Measurements from ENCODE around the gene APOBEC4.

The APOBEC4 gene

GRCh38 chr1:183674886-183675285 is 21.8 kb upstream of the APOBEC4 start:
- no peak for DNase-seq

GRCh38 chr1:183674339-183674738 is 21.2 kb upstream of the APOBEC4 start:
- no peak for DNase-seq

GRCh38 chr1:183673605-183674323 is 20.6 kb upstream of the APOBEC4 start:
- DNase-seq, result no peak

GRCh38 chr1:183670169-183670568 is 17.1 kb upstream of the APOBEC4 start:
- DNase-seq, result no peak

GRCh38 chr1:183656355-183656754 is 3.2 kb upstream of the APOBEC4 start:
- DNase-seq, result no peak

GRCh38 chr1:183655562-183656075 is 2.5 kb upstream of the APOBEC4 start:
- DNase-seq, result peak in 1 of 2 experiments; percentile 68

GRCh38 chr1:183654706-183655105 is 1.6 kb upstream of the APOBEC4 start:
- DNase-seq, result no peak

- DNase-seq, result no peak
Measured at GRCh38 chr1:183653876-183654451, 848 bp upstream of the APOBEC4 start.

- no peak for DNase-seq
Measured at GRCh38 chr1:183653462-183653794, 312 bp upstream of the APOBEC4 start.

- DNase-seq, result no peak
Measured at GRCh38 chr1:183652107-183652506, 1.0 kb downstream of the APOBEC4 start.

GRCh38 chr1:183651612-183652011 is 1.5 kb downstream of the APOBEC4 start:
- DNase-seq, result no peak

- DNase-seq, result no peak
Measured at GRCh38 chr1:183648042-183648441, 5.1 kb downstream of the APOBEC4 start.

GRCh38 chr1:183646776-183647175 is 6.3 kb downstream of the APOBEC4 start:
- DNase-seq, result no peak

GRCh38 chr1:183645531-183645930 is 7.6 kb downstream of the APOBEC4 start:
- DNase-seq, result no peak

GRCh38 chr1:183642166-183642565 is 10.9 kb downstream of the APOBEC4 start:
- DNase-seq, result no peak

- DNase-seq, result no peak
Measured at GRCh38 chr1:183640193-183640592, 12.9 kb downstream of the APOBEC4 start.

- DNase-seq, result no peak
Measured at GRCh38 chr1:183638649-183639387, 14.3 kb downstream of the APOBEC4 start.

- no peak for DNase-seq
Measured at GRCh38 chr1:183636783-183637182, 16.3 kb downstream of the APOBEC4 start.

GRCh38 chr1:183636334-183636682 is 16.8 kb downstream of the APOBEC4 start:
- DNase-seq, result no peak

GRCh38 chr1:183635606-183636333 is 17.3 kb downstream of the APOBEC4 start, which contains the start of gene ARPC5:
ARPC5 (minus strand) TSS chr1:183635783; CDS start chr1:183635659, 124 bp downstream.
- peak; percentile 71 to 90 for DNase-seq

- no peak for DNase-seq
Measured at GRCh38 chr1:183635099-183635605, 18.0 kb downstream of the APOBEC4 start.

- no peak for DNase-seq
Measured at GRCh38 chr1:183634429-183635065, 18.6 kb downstream of the APOBEC4 start.
